ENCODE results near the gene PHF10. TPM values are rescaled to one million over a fixed set of nuclear protein-coding genes. Genes with fewer than 3 reads are reported as not detected.

The PHF10 gene
- total RNA-seq, 3 donors from 2014 or later, result 27.9 to 79.1 (median 29.8) TPM

- intact Hi-C loops (cut with DNase I, micrococcal nuclease), result no loop called here
- no peak for TF ChIP-seq CTCF (IDR thresholded peaks at IDR 0.05)
- Histone ChIP-seq H3K4me1 (ENCODE audit: low read depth) (no peaks in the 10 kb centered on the region), H3K36me3 (ENCODE audit: low read depth) (no peaks in the 10 kb centered on the region), H3K9me3 (no peaks in the 10 kb centered on the region), H3K4me3 (no peak overlapping the region)
- ATAC-seq (no peak), DNase-seq (no peak)
Measured at GRCh38 chr6:169668203-169668847, 56.0 kb downstream of the PHF10 start.

- no peak for TF ChIP-seq CTCF (IDR thresholded peaks at IDR 0.05)
Measured at GRCh38 chr6:169667716-169668115, 56.6 kb downstream of the PHF10 start.

GRCh38 chr6:169666441-169666840 is 57.9 kb downstream of the PHF10 start:
- no peak for ATAC-seq

More at GRCh38 chr6:169667716-169668115, 56.6 kb downstream of the PHF10 start:
- DNase-seq (no peak), ATAC-seq (no peak)
- no peak overlapping the region for H3K4me3 ChIP-seq
- no peaks in the 10 kb centered on the region for H3K9me3 ChIP-seq
- intact Hi-C loops (cut with DNase I, micrococcal nuclease), result no loop called here
- no peaks in the 10 kb centered on the region for H3K36me3 ChIP-seq (ENCODE audit: low read depth)
- H3K4me1 ChIP-seq (ENCODE audit: low read depth), result no peaks in the 10 kb centered on the region

GRCh38 chr6:169665289-169665688 is 59.0 kb downstream of the PHF10 start:
- DNase-seq, result no peak
- H3K36me3 ChIP-seq (ENCODE audit: low read depth), result no peaks in the 10 kb centered on the region

More at GRCh38 chr6:169666441-169666840, 57.9 kb downstream of the PHF10 start:
- Histone ChIP-seq H3K36me3 (ENCODE audit: low read depth) (no peaks in the 10 kb centered on the region), H3K9me3 (no peaks in the 10 kb centered on the region), H3K4me1 (ENCODE audit: low read depth) (no peaks in the 10 kb centered on the region), H3K4me3 (no peak overlapping the region)
- intact Hi-C loops (cut with DNase I, micrococcal nuclease), result no loop called here
- no peak for TF ChIP-seq CTCF (IDR thresholded peaks at IDR 0.05)
- no peak for DNase-seq

GRCh38 chr6:169664227-169664626 is 60.1 kb downstream of the PHF10 start:
- Histone ChIP-seq H3K36me3 (ENCODE audit: low read depth) (no peaks in the 10 kb centered on the region), H3K4me1 (ENCODE audit: low read depth) (no peaks in the 10 kb centered on the region), H3K9me3 (no peaks in the 10 kb centered on the region), H3K4me3 (no peak overlapping the region)
- ATAC-seq (no peak), DNase-seq (no peak)
- no peak for TF ChIP-seq CTCF (IDR thresholded peaks at IDR 0.05)
- intact Hi-C loops (cut with DNase I, micrococcal nuclease), result no loop called here

More at GRCh38 chr6:169665289-169665688, 59.0 kb downstream of the PHF10 start:
- ATAC-seq, result no peak
- no peaks in the 10 kb centered on the region for H3K9me3 ChIP-seq
- no peaks in the 10 kb centered on the region for H3K4me1 ChIP-seq (ENCODE audit: low read depth)
- no peak overlapping the region for H3K4me3 ChIP-seq
- intact Hi-C loops (cut with DNase I, micrococcal nuclease), result no loop called here
- no peak for TF ChIP-seq CTCF (IDR thresholded peaks at IDR 0.05)
